Measurements from ENCODE around the gene GRAMD4. TPM values are rescaled to one million over a fixed set of nuclear protein-coding genes. Genes with fewer than 3 reads are reported as not detected.
"Not testable (repeated sequence)": the region's sequence is repeated elsewhere in the genome, so short reads cannot be mapped to it uniquely, and the experiment has no call there.

Gene GRAMD4
- total RNA-seq, 1 donor from 2014 or later = 45.6 TPM

GRCh38 chr22:46619240-46619829, 851 bp upstream of the GRAMD4 start:
- DNase-seq (no peak), ATAC-seq (ENCODE audit: low read depth) (no peak)
- no peaks in the 10 kb centered on the region for H3K9me3 Mint-ChIP-seq
- H3K36me3 Mint-ChIP-seq (ENCODE audit: low read depth) = no peaks in the 10 kb centered on the region
- H3K4me1 Mint-ChIP-seq = peaks cover 55% of the 10 kb centered on the region
- ChIA-PET CTCF (no interaction called here), POLR2A (no interaction called here)
- intact Hi-C loops (cut with micrococcal nuclease) = no loop called here
- peak overlapping the region; percentile 24 for H3K27ac Mint-ChIP-seq
- H3K4me3 Mint-ChIP-seq = no peak overlapping the region
- no peaks in the 10 kb centered on the region for H3K27me3 Mint-ChIP-seq
- no peak for TF ChIP-seq CTCF (IDR thresholded peaks at IDR 0.05)

GRCh38 chr22:46620588-46621242, 529 bp downstream of the GRAMD4 start:
- CTCF ChIA-PET = no interaction called here
- Mint-ChIP-seq H3K4me1 (peaks cover 54% of the 10 kb centered on the region), H3K4me3 (no peak overlapping the region), H3K27me3 (no peaks in the 10 kb centered on the region), H3K27ac (no peak overlapping the region), H3K36me3 (ENCODE audit: low read depth) (no peaks in the 10 kb centered on the region), H3K9me3 (no peaks in the 10 kb centered on the region)
- TF ChIP-seq CTCF (IDR thresholded peaks at IDR 0.05) = no peak
- intact Hi-C loops (cut with micrococcal nuclease) = no loop called here
- DNase-seq (no peak), ATAC-seq (ENCODE audit: low read depth) (no peak)
- POLR2A ChIA-PET = no interaction called here

GRCh38 chr22:46621243-46621930, 1.2 kb downstream of the GRAMD4 start:
- intact Hi-C loops (cut with micrococcal nuclease); H3K4me3 Mint-ChIP-seq; H3K27ac Mint-ChIP-seq; H3K36me3 Mint-ChIP-seq (ENCODE audit: low read depth); ATAC-seq (ENCODE audit: low read depth); H3K9me3 Mint-ChIP-seq; POLR2A ChIA-PET; DNase-seq; H3K27me3 Mint-ChIP-seq: not testable (repeated sequence)
- H3K4me1 Mint-ChIP-seq = peaks cover 54% of the 10 kb centered on the region
- CTCF ChIA-PET = interaction anchor here (0.9 to 1.3 kb wide), 2 partner anchors 117 to 254 kb away, joined by 3 read pairs; partner anchors contain the start of gene CERK

- DNase-seq (no peak), ATAC-seq (ENCODE audit: low read depth) (no peak)
- Mint-ChIP-seq H3K4me1 (peaks cover 54% of the 10 kb centered on the region), H3K27ac (peak overlapping the region; percentile 50), H3K36me3 (ENCODE audit: low read depth) (peaks cover 2% of the 10 kb centered on the region), H3K9me3 (no peaks in the 10 kb centered on the region), H3K27me3 (no peaks in the 10 kb centered on the region), H3K4me3 (peak overlapping the region; percentile 15)
- CTCF ChIA-PET = interaction anchor here (0.9 to 1.3 kb wide), 2 partner anchors 117 to 254 kb away, joined by 3 read pairs; partner anchors contain the start of gene CERK
- no peak for TF ChIP-seq CTCF (IDR thresholded peaks at IDR 0.05)
- POLR2A ChIA-PET = interaction anchor here (0.8 kb wide), 1 partner anchor 33 kb away, joined by 10 read pairs; no protein-coding TSS in a partner anchor
- intact Hi-C loops (cut with micrococcal nuclease) = loop anchor here (2.0 kb wide), 1 partner anchor 29 kb away; no protein-coding TSS in a partner anchor
Measured at GRCh38 chr22:46622081-46622521, 1.9 kb downstream of the GRAMD4 start.

GRCh38 chr22:46625113-46625842, 5.1 kb downstream of the GRAMD4 start:
- intact Hi-C loops (cut with micrococcal nuclease) = no loop called here
- no peaks in the 10 kb centered on the region for H3K27me3 Mint-ChIP-seq
- TF ChIP-seq CTCF (IDR thresholded peaks at IDR 0.05) = no peak
- no peak for ATAC-seq (ENCODE audit: low read depth)
- ChIA-PET POLR2A (interaction anchor here (1.0 to 2.0 kb wide), 2 partner anchors 12 to 32 kb away, joined by 3 to 7 read pairs; no protein-coding TSS in a partner anchor), CTCF (interaction anchor here (1.3 to 2.7 kb wide), 2 partner anchors 62 to 178 kb away, joined by 3 to 15 read pairs; no protein-coding TSS in a partner anchor)
- H3K36me3 Mint-ChIP-seq (ENCODE audit: low read depth) = peaks cover 19% of the 10 kb centered on the region
- DNase-seq = no peak
- no peaks in the 10 kb centered on the region for H3K9me3 Mint-ChIP-seq
- no peak overlapping the region for H3K27ac Mint-ChIP-seq
- no peak overlapping the region for H3K4me3 Mint-ChIP-seq
- H3K4me1 Mint-ChIP-seq = peaks cover 33% of the 10 kb centered on the region
